ENCODE data around the gene TMEM106A.
"Not testable (repeated sequence)": the region's sequence is repeated elsewhere in the genome, so short reads cannot be mapped to it uniquely, and the experiment has no call there.

DNA sequence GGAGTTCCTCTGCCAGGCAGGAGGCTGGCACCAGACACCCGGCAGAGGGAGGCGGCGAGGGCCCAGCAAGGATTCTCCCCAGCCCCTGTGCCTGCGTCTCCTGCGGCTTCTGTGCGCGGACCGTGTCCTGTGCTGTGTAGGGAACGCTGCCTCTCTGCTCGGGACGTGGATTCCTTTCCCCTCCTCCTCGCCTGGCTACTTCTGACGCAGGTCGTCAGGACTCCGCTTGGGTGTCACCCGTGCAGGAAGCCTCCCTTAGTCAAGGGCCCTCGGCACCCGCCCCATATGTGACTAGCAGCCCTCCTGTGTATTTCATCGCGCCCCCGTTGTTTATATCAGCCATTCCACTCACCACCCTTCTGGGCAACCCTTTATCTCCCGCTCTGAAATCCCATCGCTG, 34.8 kb downstream of the TMEM106A start:
- TF ChIP-seq, protein P1, sequence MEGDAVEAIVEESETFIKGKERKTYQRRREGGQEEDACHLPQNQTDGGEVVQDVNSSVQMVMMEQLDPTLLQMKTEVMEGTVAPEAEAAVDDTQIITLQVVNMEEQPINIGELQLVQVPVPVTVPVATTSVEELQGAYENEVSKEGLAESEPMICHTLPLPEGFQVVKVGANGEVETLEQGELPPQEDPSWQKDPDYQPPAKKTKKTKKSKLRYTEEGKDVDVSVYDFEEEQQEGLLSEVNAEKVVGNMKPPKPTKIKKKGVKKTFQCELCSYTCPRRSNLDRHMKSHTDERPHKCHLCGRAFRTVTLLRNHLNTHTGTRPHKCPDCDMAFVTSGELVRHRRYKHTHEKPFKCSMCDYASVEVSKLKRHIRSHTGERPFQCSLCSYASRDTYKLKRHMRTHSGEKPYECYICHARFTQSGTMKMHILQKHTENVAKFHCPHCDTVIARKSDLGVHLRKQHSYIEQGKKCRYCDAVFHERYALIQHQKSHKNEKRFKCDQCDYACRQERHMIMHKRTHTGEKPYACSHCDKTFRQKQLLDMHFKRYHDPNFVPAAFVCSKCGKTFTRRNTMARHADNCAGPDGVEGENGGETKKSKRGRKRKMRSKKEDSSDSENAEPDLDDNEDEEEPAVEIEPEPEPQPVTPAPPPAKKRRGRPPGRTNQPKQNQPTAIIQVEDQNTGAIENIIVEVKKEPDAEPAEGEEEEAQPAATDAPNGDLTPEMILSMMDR (IDR thresholded peaks at IDR 0.05 in 8 of 11, conservative IDR thresholded peaks at IDR 0.05 in 3 of 11): not testable (repeated sequence)
- peak in 1 of 3 donors; percentile 12 for TF ChIP-seq POLR2AphosphoS5 (IDR thresholded peaks at IDR 0.05)
- not testable (repeated sequence) for TF ChIP-seq POLR2A (IDR thresholded peaks at IDR 0.05)

Data from spleen (tissue), 7 donors.